A549 (cell line): ENCODE measurements around the gene PLA2G5. TPM values are rescaled to one million over a fixed set of nuclear protein-coding genes. Genes with fewer than 3 reads are reported as not detected.

Experiments
- ATAC-seq, 2 experiments: fragments of 200-7000 bp in 1 of 2; fragments of >200 bp in 1 of 2; cut with Nextera tagmentation in 1 of 2; cut with Tn5 transposase in 1 of 2; 3 replicates each; pipeline versions ENCODE4 v1.8.0 to v1.9.1; 2018 to 2020; ENCODE audit warnings: mild to moderate bottlenecking in 1 of 2, moderate library complexity in 1 of 2
- CTCF ChIA-PET: fragments of 300-600 bp; sonication (Branson Sonifier 250); formaldehyde crosslinking; extraction: SDS; loops from one replicate; lab custom pipeline; 2021; ENCODE audit warnings: antibody characterized with exemption, inconsistent platforms; lab: Yijun Ruan, JAX
- POLR2A ChIA-PET: fragments of 350-600 bp; formaldehyde crosslinking; extraction: SDS; loops from one replicate; lab custom pipeline; 2021; ENCODE audit warnings: antibody characterized with exemption, inconsistent platforms; lab: Yijun Ruan, JAX
- DNase-seq, 2 experiments: peaks; one replicate each; pipeline versions ENCODE4 v3.0.0 to v3.0.0-alpha.2; 2011 to 2016; ENCODE audit warnings: low read depth in 1 of 2, low spot score in 1 of 2
- FAIRE-seq: peaks from 2 replicates; lab custom pipeline; 2011; peaks lifted over from hg19 to GRCh38; lab: Jason Lieb, UNC
- H3K27ac ChIP-seq, 2 experiments: fragments of >200 bp; sonication (Bioruptor Twin); formaldehyde crosslinking; 3 replicates each; pipeline ENCODE4 v1.5.1; 2016 to 2017
- H3K4me1 ChIP-seq: fragments of >200 bp; sonication (Bioruptor Twin); formaldehyde crosslinking; 3 replicates; pipeline ENCODE4 v1.6.1; 2016
- H3K4me2 ChIP-seq: fragments of >200 bp; sonication (Bioruptor Twin); formaldehyde crosslinking; 3 replicates; pipeline ENCODE4 v1.6.1; 2016
- H3K4me3 ChIP-seq: fragments of >200 bp; sonication (Bioruptor Twin); formaldehyde crosslinking; 3 replicates; pipeline ENCODE4 v1.5.1; 2016
- H3K9me3 ChIP-seq: fragments of >200 bp; sonication (Bioruptor Twin); formaldehyde crosslinking; 3 replicates; pipeline ENCODE4 v1.6.1; 2016
- CEBPB ChIP-seq, 2 experiments: fragments of >200 bp in 1 of 2; sonication (Bioruptor Twin) in 1 of 2; formaldehyde crosslinking in 1 of 2; IDR thresholded peaks; 2 replicates each; pipeline ENCODE4 v1.6.1; 2012 to 2016
- ELK1 ChIP-seq: fragments of 150-350 bp; IDR thresholded peaks from 2 replicates; pipeline ENCODE4 v1.6.1; 2014; ENCODE audit warnings: low read depth, mild to moderate bottlenecking, low read length
- EP300 ChIP-seq, 2 experiments: fragments of >200 bp; sonication (Bioruptor Twin); formaldehyde crosslinking; IDR thresholded peaks; 2 replicates in 1 of 2; 3 replicates in 1 of 2; pipeline ENCODE4 v1.6.1; 2016 to 2017
- FOXS1 ChIP-seq: fragments of 250-450 bp; sonication (Bioruptor Pico); IDR thresholded peaks from 2 replicates; pipeline ENCODE4 v1.5.0; 2020; ENCODE audit warnings: mild to moderate bottlenecking, moderate library complexity
- HOXA7 ChIP-seq: fragments of 250-450 bp; sonication (Bioruptor Pico); IDR thresholded peaks from 2 replicates; pipeline ENCODE4 v1.5.0; 2020; ENCODE audit warnings: mild to moderate bottlenecking, moderate library complexity
- JUN ChIP-seq, 2 experiments: fragments of >200 bp; sonication (Bioruptor Twin); formaldehyde crosslinking; IDR thresholded peaks; 2 replicates in 1 of 2; 3 replicates in 1 of 2; pipeline ENCODE4 v1.6.1; 2016 to 2017
- KDM5A ChIP-seq: fragments of 200-600 bp; sonication (generic); IDR thresholded peaks from 2 replicates; pipeline ENCODE4 v1.6.1; 2016; ENCODE audit warnings: antibody characterized with exemption, mild to moderate bottlenecking
- MAFK ChIP-seq: fragments of 450-650 bp; IDR thresholded peaks from 2 replicates; pipeline ENCODE4 v1.6.1; 2014; ENCODE audit not compliant: partially characterized antibody
- MAZ ChIP-seq: fragments of 150-350 bp; IDR thresholded peaks from 2 replicates; pipeline ENCODE4 v1.6.1; 2014; ENCODE audit warnings: antibody characterized with exemption, low read depth, low read length, borderline replicate concordance
- MYC ChIP-seq: IDR thresholded peaks from 2 replicates; pipeline ENCODE4 v1.6.1; 2012; ENCODE audit warnings: mild to moderate bottlenecking, inconsistent platforms, low read length, improper control_type of control experiment, borderline replicate concordance
- NFE2L2 ChIP-seq: fragments of 150-350 bp; conservative IDR thresholded peaks from 2 replicates; pipeline ENCODE4 v1.6.1; 2014; ENCODE audit warnings: low read length
- NR3C1 ChIP-seq: fragments of >200 bp; sonication (Bioruptor Twin); formaldehyde crosslinking; IDR thresholded peaks from 3 replicates; pipeline ENCODE4 v1.6.1; 2017
- POLR2A ChIP-seq: IDR thresholded peaks from 2 replicates; pipeline ENCODE4 v1.6.1; 2012; ENCODE audit warnings: mild to moderate bottlenecking, low read length
- RARB ChIP-seq: fragments of 250-450 bp; sonication (Bioruptor Pico); IDR thresholded peaks from 2 replicates; pipeline ENCODE4 v1.8.0; 2021; ENCODE audit warnings: mild to moderate bottlenecking, moderate library complexity
- RCOR1 ChIP-seq: fragments of 150-350 bp; IDR thresholded peaks from 2 replicates; pipeline ENCODE4 v1.6.1; 2014; ENCODE audit warnings: antibody characterized with exemption, low read length, low read depth
- RFX5 ChIP-seq: fragments of 450-650 bp; IDR thresholded peaks from 2 replicates; pipeline ENCODE4 v1.7.1; 2014; ENCODE audit warnings: antibody characterized with exemption, mild to moderate bottlenecking, moderate library complexity
- SMC3 ChIP-seq: fragments of >200 bp; sonication (Bioruptor Twin); formaldehyde crosslinking; IDR thresholded peaks from 3 replicates; pipeline ENCODE4 v1.6.1; 2018; ENCODE audit warnings: inconsistent platforms
- TFCP2L1 ChIP-seq: fragments of 250-450 bp; sonication (Bioruptor Pico); IDR thresholded peaks from 2 replicates; pipeline ENCODE4 v1.5.0; 2021; ENCODE audit warnings: mild to moderate bottlenecking
- ZFP36 ChIP-seq: fragments of 450-650 bp; IDR thresholded peaks from 2 replicates; pipeline ENCODE4 v1.6.1; 2014; ENCODE audit warnings: borderline replicate concordance; ENCODE audit not compliant: partially characterized antibody
- ZSCAN20 ChIP-seq: fragments of 250-450 bp; sonication (Bioruptor Pico); IDR thresholded peaks from 2 replicates; pipeline ENCODE4 v1.8.0; 2022; ENCODE audit warnings: mild to moderate bottlenecking, moderate library complexity
- WGBS: methylation state at CpG from one replicate; pipeline ENCODE4 v1.1.6; 2017; ENCODE audit errors: missing lambda C conversion rate; 5-methylcytosine and 5-hydroxymethylcytosine counted together
- polyA plus RNA-seq, 4 experiments: library from polyadenylated mRNA; depleted of rRNA in 3 of 4; stranded (reverse); fragments of >200 nt; fragmentation: RNase III in 1 of 4; extraction: RNeasy Plus Mini Kit Qiagen cat#74134 plus additional on column Dnase treatment in 1 of 4; gene quantifications; 2 replicates in 3 of 4; 3 replicates in 1 of 4; pipeline ENCODE4 v1.2.3, GENCODE V29; 2011 to 2017
- TF ChIP-seq, protein P1 (sequence below): fragments of >200 bp; sonication (Bioruptor Twin); formaldehyde crosslinking; IDR thresholded peaks from 2 replicates; pipeline ENCODE4 v1.6.1; 2016
- TF ChIP-seq, protein P2 (sequence below): fragments of >200 bp; sonication (Bioruptor Twin); formaldehyde crosslinking; IDR thresholded peaks from 3 replicates; pipeline ENCODE4 v1.6.1; 2016

PLA2G5 gene
- polyA plus RNA-seq, 2 of the 4 experiments (the other 2 are of a cell fraction): not detected

DNA sequence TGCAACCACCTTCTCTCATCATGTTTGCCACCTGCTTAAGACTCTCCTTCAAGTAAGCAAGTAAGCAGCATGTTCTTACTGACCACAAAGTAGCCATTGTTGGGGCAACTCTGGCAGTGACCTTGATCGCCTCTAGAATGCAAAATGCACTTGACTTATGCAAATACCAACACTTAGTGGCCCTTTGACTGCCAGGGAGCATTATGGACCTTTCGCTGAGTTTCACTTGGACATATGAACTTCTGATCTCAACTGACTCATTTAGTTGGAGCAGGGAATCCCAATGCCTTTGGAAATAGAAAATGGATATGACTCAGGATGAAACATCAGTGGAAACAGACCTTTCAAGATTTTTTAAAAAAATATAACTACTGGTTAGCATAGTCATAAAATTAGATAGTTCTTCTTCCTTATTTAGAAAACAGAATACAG lies 6.1 kb upstream of the PLA2G5 start:
- ATAC-seq (no peak), FAIRE-seq (no peak), DNase-seq (no peak)
- H3K4me1 ChIP-seq: no peaks in the 10 kb centered on the region
- WGBS: 40% methylated on average over 2 of the region's 2 CpGs
- H3K4me3 ChIP-seq: no peak overlapping the region
- H3K27ac ChIP-seq: no peak overlapping the region
- no peak overlapping the region for H3K4me2 ChIP-seq
- no peaks in the 10 kb centered on the region for H3K9me3 ChIP-seq
- ChIA-PET CTCF (no interaction called here), POLR2A (no interaction called here)
- TF ChIP-seq JUN (IDR thresholded peaks at IDR 0.05) (no peak), ELK1 (no peak), NFE2L2 (no peak), HOXA7 (CRISPR knock-in tag) (no peak), RCOR1 (no peak), RFX5 (no peak)

GRCh38 chr1:20068722-20069121 lies 1.3 kb upstream of the PLA2G5 start:
- ATAC-seq: no peak
- CTCF ChIA-PET: no interaction called here
- Histone ChIP-seq H3K4me3 (no peak overlapping the region), H3K4me1 (no peaks in the 10 kb centered on the region), H3K9me3 (no peaks in the 10 kb centered on the region), H3K27ac (no peak overlapping the region), H3K4me2 (no peak overlapping the region)
- TF ChIP-seq KDM5A: no peak
- no peak for TF ChIP-seq ZSCAN20 (CRISPR knock-in tag)
- TF ChIP-seq POLR2A: no peak
- no peak for TF ChIP-seq EP300 (IDR thresholded peaks at IDR 0.05)
- no peak for TF ChIP-seq MYC
- TF ChIP-seq NR3C1: no peak
- no peak for TF ChIP-seq ZFP36
- no peak for TF ChIP-seq SMC3
- POLR2A ChIA-PET: no interaction called here
- DNase-seq: no peak
- WGBS: 45% methylated on average over 7 of the region's 7 CpGs
- no peak for FAIRE-seq

GRCh38 chr1:20070357-20070756 lies 363 bp downstream of the PLA2G5 start:
- Histone ChIP-seq H3K4me1 (no peaks in the 10 kb centered on the region), H3K4me2 (no peak overlapping the region), H3K4me3 (no peak overlapping the region), H3K27ac (no peak overlapping the region), H3K9me3 (no peaks in the 10 kb centered on the region)
- DNase-seq (no peak), FAIRE-seq (no peak), ATAC-seq (no peak)
- ChIA-PET POLR2A (no interaction called here), CTCF (interaction anchor here (1.0 kb wide), 1 partner anchor 74 kb away, joined by 3 read pairs; no protein-coding TSS in a partner anchor)
- 80% methylated on average over 9 of the region's 10 CpGs for WGBS
- no peak for TF ChIP-seq MAZ
- TF ChIP-seq RARB (CRISPR knock-in tag): no peak
- TF ChIP-seq TFCP2L1 (CRISPR knock-in tag): no peak
- TF ChIP-seq, protein P1, sequence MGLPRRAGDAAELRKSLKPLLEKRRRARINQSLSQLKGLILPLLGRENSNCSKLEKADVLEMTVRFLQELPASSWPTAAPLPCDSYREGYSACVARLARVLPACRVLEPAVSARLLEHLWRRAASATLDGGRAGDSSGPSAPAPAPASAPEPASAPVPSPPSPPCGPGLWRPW: no peak
- no peak for TF ChIP-seq FOXS1 (CRISPR knock-in tag)

- TF ChIP-seq TFCP2L1 (CRISPR knock-in tag) (no peak), CEBPB (IDR thresholded peaks at IDR 0.05) (no peak), RCOR1 (no peak), MAFK (no peak), NR3C1 (no peak), ZSCAN20 (CRISPR knock-in tag) (no peak)
- TF ChIP-seq, protein P2, sequence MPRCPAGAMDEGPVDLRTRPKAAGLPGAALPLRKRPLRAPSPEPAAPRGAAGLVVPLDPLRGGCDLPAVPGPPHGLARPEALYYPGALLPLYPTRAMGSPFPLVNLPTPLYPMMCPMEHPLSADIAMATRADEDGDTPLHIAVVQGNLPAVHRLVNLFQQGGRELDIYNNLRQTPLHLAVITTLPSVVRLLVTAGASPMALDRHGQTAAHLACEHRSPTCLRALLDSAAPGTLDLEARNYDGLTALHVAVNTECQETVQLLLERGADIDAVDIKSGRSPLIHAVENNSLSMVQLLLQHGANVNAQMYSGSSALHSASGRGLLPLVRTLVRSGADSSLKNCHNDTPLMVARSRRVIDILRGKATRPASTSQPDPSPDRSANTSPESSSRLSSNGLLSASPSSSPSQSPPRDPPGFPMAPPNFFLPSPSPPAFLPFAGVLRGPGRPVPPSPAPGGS: no peak
- 66% methylated on average over 5 of the region's 6 CpGs for WGBS
- Histone ChIP-seq H3K4me1 (no peaks in the 10 kb centered on the region), H3K27ac (no peak overlapping the region), H3K4me3 (no peak overlapping the region), H3K9me3 (no peaks in the 10 kb centered on the region), H3K4me2 (no peak overlapping the region)
- DNase-seq (no peak), ATAC-seq (no peak), FAIRE-seq (no peak)
- ChIA-PET CTCF (no interaction called here), POLR2A (no interaction called here)
These were observed 1.4 kb downstream of the PLA2G5 start for GRCh38 chr1:20071416-20071815.
